ENCODE data around the gene MAL.

GRCh38 chr2:95015261-95015912 is 10.1 kb upstream of the MAL start:
- TF ChIP-seq POLR2A (IDR thresholded peaks at IDR 0.05; ENCODE audit: extremely low read depth, insufficient read length) (no peak), CTCF (IDR thresholded peaks at IDR 0.05; ENCODE audit: low read depth, low read length) (no peak), MYC (IDR thresholded peaks at IDR 0.05; ENCODE audit: low read depth, low read length) (no peak), MAX (IDR thresholded peaks at IDR 0.05; ENCODE audit: low read depth, low read length) (no peak)
